ENCODE results near the gene GPR27. TPM values are rescaled to one million over a fixed set of nuclear protein-coding genes. Genes with fewer than 3 reads are reported as not detected.

The GPR27 gene
- total and polyA plus RNA-seq, 2 of the 8 experiments (the other 6 are each of a cell fraction or from before 2014, with no cell fraction given), result 11.3 to 12.5 TPM

- no peak overlapping the region for H2BK15ac ChIP-seq (ENCODE audit: low read length)
- no peak overlapping the region for H3K23ac ChIP-seq (ENCODE audit: insufficient read length)
- WGBS, 2 experiments (ENCODE audit: extremely low coverage in 1 of 2, insufficient coverage in 1 of 2, insufficient read length in 1 of 2, insufficient replicate concordance in 2 of 2, low coverage in 1 of 2, low lambda C conversion rate in 2 of 2, missing lambda C conversion rate in 1 of 2), result 44% methylated on average over 6 of the region's 6 CpGs; no CpG with 5 or more reads in 1 of the 2 experiments
- H3K79me1 ChIP-seq (ENCODE audit: low read depth, low read length), result no peaks in the 10 kb centered on the region
- no peak overlapping the region for H4K5ac ChIP-seq (ENCODE audit: insufficient read length, low read depth, low read length)
- H3K23me2 ChIP-seq (ENCODE audit: low read depth, low read length), result peaks cover 7% of the 10 kb centered on the region; the same call in 1 of the 2 replicates
- H2BK12ac ChIP-seq (ENCODE audit: low read depth, low read length), result no peak overlapping the region
- H3K9me3 ChIP-seq (ENCODE audit: insufficient read depth in 2 of 2, low read depth in 1 of 2, low read length in 1 of 2), result no peaks in the 10 kb centered on the region
- no peaks in the 10 kb centered on the region for H3K79me2 ChIP-seq (ENCODE audit: control insufficient read depth in 1 of 2, insufficient read depth in 2 of 2, low read length in 2 of 2)
- H2BK20ac ChIP-seq (ENCODE audit: low read length), result no peak overlapping the region
- H3K4me3 ChIP-seq (ENCODE audit: extremely low read depth in 1 of 4, insufficient read depth in 2 of 4, low read depth in 3 of 4, low read length in 4 of 4), result peak overlapping the region in 1 of 4 experiments; percentile 64; a peak in 2 of 8 replicates
- DNase-seq (ENCODE audit: low read depth in 1 of 2, low spot score in 2 of 2) (no peak), FAIRE-seq (no peak)
- H3K36me3 ChIP-seq (ENCODE audit: control insufficient read depth in 2 of 4, insufficient read depth in 4 of 4, low read length in 3 of 4), result no peaks in the 10 kb centered on the region
- no peak for TF ChIP-seq ATF3 (IDR thresholded peaks at IDR 0.05; ENCODE audit: insufficient read depth, low read depth, low read length)
- no peak for TF ChIP-seq NRF1 (IDR thresholded peaks at IDR 0.05; ENCODE audit: low read depth, low read length)
- TF ChIP-seq BCL11A (IDR thresholded peaks at IDR 0.05; ENCODE audit: low read depth in 2 of 2, low read length in 2 of 2), result no peak
- no peak for TF ChIP-seq MAX (IDR thresholded peaks at IDR 0.05)
- POLR2A ChIA-PET (ENCODE audit: partially characterized antibody), result no interaction called here
- no peak overlapping the region for H2AFZ ChIP-seq (ENCODE audit: low read length)
- H3K4me1 ChIP-seq (replicated peaks in 1 of 4; ENCODE audit: control insufficient read depth in 3 of 4, insufficient read depth in 4 of 4, low read length in 3 of 4), result peaks cover 0 to 9% (median 6%) of the 10 kb centered on the region in 4 experiments; a peak in 4 of 7 replicates
- H3K14ac ChIP-seq (ENCODE audit: insufficient read length), result no peak overlapping the region
- H4K20me1 ChIP-seq (replicated peaks in 1 of 2; ENCODE audit: control insufficient read depth in 1 of 2, insufficient read depth in 2 of 2, low read length in 2 of 2), result no peaks in the 10 kb centered on the region
- no peak overlapping the region for H3K4ac ChIP-seq (replicated peaks; ENCODE audit: insufficient read length, low read depth, low read length)
- H4K8ac ChIP-seq (ENCODE audit: extremely low read depth, insufficient read depth, low read length), result no peak overlapping the region
- H2AK5ac ChIP-seq (ENCODE audit: low read depth, low read length), result no peak overlapping the region
- no peak overlapping the region for H3K56ac ChIP-seq (replicated peaks; ENCODE audit: insufficient read length, low read depth, low read length)
- peak overlapping the region; percentile 88 to 96; a peak in 2 of 4 replicates for H3K4me2 ChIP-seq (ENCODE audit: insufficient read depth in 1 of 2, low read depth in 2 of 2, low read length in 2 of 2)
- CTCF ChIA-PET (ENCODE audit: partially characterized antibody), result interaction anchor here (1.2 kb wide), 1 partner anchor 13 kb away, joined by 4 read pairs; no protein-coding TSS in a partner anchor
- H3K18ac ChIP-seq (ENCODE audit: extremely low read depth, low read length), result no peak overlapping the region
- H3K27me3 ChIP-seq (replicated peaks in 1 of 4; ENCODE audit: control insufficient read depth in 3 of 4, extremely low read depth in 1 of 4, insufficient read depth in 3 of 4, low read length in 3 of 4), result peaks cover 19 to 52% (median 34%) of the 10 kb centered on the region in 4 experiments
- H3K9ac ChIP-seq (replicated peaks in 1 of 4; ENCODE audit: extremely low read depth in 1 of 4, low read depth in 3 of 4, low read length in 3 of 4), result no peak overlapping the region
- no peak overlapping the region for H2BK5ac ChIP-seq (ENCODE audit: low read depth, low read length)
- no peak overlapping the region for H3K27ac ChIP-seq (ENCODE audit: low read depth, low read length)
- H2BK120ac ChIP-seq (replicated peaks; ENCODE audit: low read depth, low read length), result no peak overlapping the region
- H4K91ac ChIP-seq (replicated peaks; ENCODE audit: insufficient read length, low read length), result no peak overlapping the region
These were observed 32.9 kb downstream of the GPR27 start for GRCh38 chr3:71786551-71786950.

Data from H1 (cell line).